Ishikawa (cell line): ENCODE results near the gene KHDC4.

ENCODE experiments used
- CEBPB ChIP-seq: IDR thresholded peaks from 2 replicates; pipeline ENCODE4 v1.6.1; 2012
- CREB1 ChIP-seq: IDR thresholded peaks from 2 replicates; pipeline ENCODE4 v1.6.1; 2012; ENCODE audit warnings: low read depth
- EGR1 ChIP-seq: IDR thresholded peaks from 2 replicates; pipeline ENCODE4 v1.6.1; 2012
- EP300 ChIP-seq: IDR thresholded peaks from 2 replicates; pipeline ENCODE4 v1.6.1; 2012; ENCODE audit warnings: borderline replicate concordance
- FOXM1 ChIP-seq: IDR thresholded peaks from 2 replicates; pipeline ENCODE4 v1.6.1; 2012; ENCODE audit warnings: low read depth, borderline replicate concordance
- NFIC ChIP-seq: IDR thresholded peaks from 2 replicates; pipeline ENCODE4 v1.6.1; 2012
- RAD21 ChIP-seq: IDR thresholded peaks from 2 replicates; pipeline ENCODE4 v1.6.1; 2012; ENCODE audit warnings: low read depth
- TAF1 ChIP-seq: IDR thresholded peaks from 2 replicates; pipeline ENCODE4 v1.6.1; 2012; ENCODE audit warnings: low read depth, mild to moderate bottlenecking
- TCF12 ChIP-seq: IDR thresholded peaks from 2 replicates; pipeline ENCODE4 v1.6.1; 2012; ENCODE audit warnings: low read depth
- TEAD4 ChIP-seq: IDR thresholded peaks from 2 replicates; pipeline ENCODE4 v1.6.1; 2012
- YY1 ChIP-seq: IDR thresholded peaks from 2 replicates; pipeline ENCODE4 v1.6.1; 2012; ENCODE audit warnings: low read depth
- ZBTB7A ChIP-seq: IDR thresholded peaks from 2 replicates; pipeline ENCODE4 v1.6.1; 2012; ENCODE audit warnings: low read depth
- TF ChIP-seq, protein P1 (sequence below): IDR thresholded peaks from 2 replicates; pipeline ENCODE4 v1.6.1; 2012
- TF ChIP-seq, protein P2 (sequence below): IDR thresholded peaks from 2 replicates; pipeline ENCODE4 v1.6.1; 2012; ENCODE audit warnings: low read depth, mild to moderate bottlenecking
- TF ChIP-seq, protein P3 (sequence below): IDR thresholded peaks from 2 replicates; pipeline ENCODE4 v1.6.1; 2012

Gene KHDC4

DNA sequence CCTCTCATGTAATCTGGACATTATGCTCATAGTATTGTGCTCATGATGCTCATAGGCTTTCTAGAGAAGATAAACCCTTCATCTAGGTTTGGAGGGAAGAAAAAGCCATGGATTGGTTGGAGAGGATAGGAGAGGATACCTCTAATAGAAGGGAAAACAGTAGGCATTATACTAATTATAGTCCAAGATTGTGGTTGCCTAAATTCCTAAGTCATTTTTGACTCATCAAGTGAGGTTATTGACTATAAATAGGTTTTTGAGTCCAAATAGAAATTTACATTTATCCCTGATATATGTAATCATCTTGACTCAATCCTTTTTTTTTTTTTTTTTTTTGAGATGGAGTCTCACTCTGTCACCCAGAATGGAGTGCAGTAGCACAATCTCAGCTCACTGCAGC lies 69.8 kb downstream of the KHDC4 start:
- TF ChIP-seq, protein P1, sequence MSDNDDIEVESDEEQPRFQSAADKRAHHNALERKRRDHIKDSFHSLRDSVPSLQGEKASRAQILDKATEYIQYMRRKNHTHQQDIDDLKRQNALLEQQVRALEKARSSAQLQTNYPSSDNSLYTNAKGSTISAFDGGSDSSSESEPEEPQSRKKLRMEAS: no peak
- TF ChIP-seq ZBTB7A: no peak
- no peak for TF ChIP-seq CREB1
- TF ChIP-seq FOXM1: no peak
- no peak for TF ChIP-seq TCF12
- TF ChIP-seq CEBPB: no peak
- no peak for TF ChIP-seq EP300
- no peak for TF ChIP-seq RAD21
- TF ChIP-seq TAF1: no peak
- no peak for TF ChIP-seq NFIC
- no peak for TF ChIP-seq YY1
- TF ChIP-seq, protein P2, sequence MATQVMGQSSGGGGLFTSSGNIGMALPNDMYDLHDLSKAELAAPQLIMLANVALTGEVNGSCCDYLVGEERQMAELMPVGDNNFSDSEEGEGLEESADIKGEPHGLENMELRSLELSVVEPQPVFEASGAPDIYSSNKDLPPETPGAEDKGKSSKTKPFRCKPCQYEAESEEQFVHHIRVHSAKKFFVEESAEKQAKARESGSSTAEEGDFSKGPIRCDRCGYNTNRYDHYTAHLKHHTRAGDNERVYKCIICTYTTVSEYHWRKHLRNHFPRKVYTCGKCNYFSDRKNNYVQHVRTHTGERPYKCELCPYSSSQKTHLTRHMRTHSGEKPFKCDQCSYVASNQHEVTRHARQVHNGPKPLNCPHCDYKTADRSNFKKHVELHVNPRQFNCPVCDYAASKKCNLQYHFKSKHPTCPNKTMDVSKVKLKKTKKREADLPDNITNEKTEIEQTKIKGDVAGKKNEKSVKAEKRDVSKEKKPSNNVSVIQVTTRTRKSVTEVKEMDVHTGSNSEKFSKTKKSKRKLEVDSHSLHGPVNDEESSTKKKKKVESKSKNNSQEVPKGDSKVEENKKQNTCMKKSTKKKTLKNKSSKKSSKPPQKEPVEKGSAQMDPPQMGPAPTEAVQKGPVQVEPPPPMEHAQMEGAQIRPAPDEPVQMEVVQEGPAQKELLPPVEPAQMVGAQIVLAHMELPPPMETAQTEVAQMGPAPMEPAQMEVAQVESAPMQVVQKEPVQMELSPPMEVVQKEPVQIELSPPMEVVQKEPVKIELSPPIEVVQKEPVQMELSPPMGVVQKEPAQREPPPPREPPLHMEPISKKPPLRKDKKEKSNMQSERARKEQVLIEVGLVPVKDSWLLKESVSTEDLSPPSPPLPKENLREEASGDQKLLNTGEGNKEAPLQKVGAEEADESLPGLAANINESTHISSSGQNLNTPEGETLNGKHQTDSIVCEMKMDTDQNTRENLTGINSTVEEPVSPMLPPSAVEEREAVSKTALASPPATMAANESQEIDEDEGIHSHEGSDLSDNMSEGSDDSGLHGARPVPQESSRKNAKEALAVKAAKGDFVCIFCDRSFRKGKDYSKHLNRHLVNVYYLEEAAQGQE: no peak
- TF ChIP-seq EGR1: no peak
- no peak for TF ChIP-seq TEAD4
- TF ChIP-seq, protein P3, sequence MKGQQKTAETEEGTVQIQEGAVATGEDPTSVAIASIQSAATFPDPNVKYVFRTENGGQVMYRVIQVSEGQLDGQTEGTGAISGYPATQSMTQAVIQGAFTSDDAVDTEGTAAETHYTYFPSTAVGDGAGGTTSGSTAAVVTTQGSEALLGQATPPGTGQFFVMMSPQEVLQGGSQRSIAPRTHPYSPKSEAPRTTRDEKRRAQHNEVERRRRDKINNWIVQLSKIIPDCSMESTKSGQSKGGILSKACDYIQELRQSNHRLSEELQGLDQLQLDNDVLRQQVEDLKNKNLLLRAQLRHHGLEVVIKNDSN: no peak
